IMR-90 (cell line): ENCODE data around the gene ROM1. TPM values are rescaled to one million over a fixed set of nuclear protein-coding genes. Genes with fewer than 3 reads are reported as not detected.
"Not testable (repeated sequence)": the region's sequence is repeated elsewhere in the genome, so short reads cannot be mapped to it uniquely, and the experiment has no call there.

Experiments used
- ATAC-seq: fragments of 200-7000 bp; cut with Tn5 transposase; 2 replicates; pipeline ENCODE4 v1.9.1; 2020; ENCODE audit warnings: low read depth, mild to moderate bottlenecking, moderate library complexity
- BruUV-seq: library from RNA; stranded (reverse); fragments of 400-500 nt; replicated peaks from 2 replicates; lab custom pipeline; 2021; lab: Mats Ljungman, UMichigan
- CTCF ChIA-PET: fragments of 300-600 bp; formaldehyde crosslinking; extraction: SDS; loops from one replicate; lab custom pipeline; 2021; ENCODE audit warnings: antibody characterized with exemption; lab: Yijun Ruan, JAX
- POLR2A ChIA-PET: fragments of 300-600 bp; sonication (Branson Sonifier 250); formaldehyde crosslinking; loops from one replicate; lab custom pipeline; 2022; ENCODE audit warnings: antibody characterized with exemption; ENCODE audit not compliant: unreplicated experiment; lab: Charles Lee
- DNase-seq: peaks from one replicate; pipeline ENCODE4 v3.0.0; 2013
- H2AFZ ChIP-seq: replicated peaks from 2 replicates; pipeline ENCODE3; 2013; ENCODE audit warnings: low read length, mild to moderate bottlenecking; ENCODE audit not compliant: poor library complexity
- H2AK5ac ChIP-seq: 2 replicates; pipeline ENCODE4 v1.6.1; 2013; ENCODE audit warnings: low read depth, low read length, inconsistent platforms
- H2AK9ac ChIP-seq: replicated peaks from 2 replicates; pipeline ENCODE3; 2013; ENCODE audit warnings: mild to moderate bottlenecking, low read depth, low read length, moderate library complexity; ENCODE audit not compliant: poor library complexity
- H2BK120ac ChIP-seq: 2 replicates; pipeline ENCODE4 v1.6.1; 2013; ENCODE audit warnings: low read depth, low read length, inconsistent platforms
- H2BK15ac ChIP-seq: 3 replicates; pipeline ENCODE4 v1.6.1; 2013; ENCODE audit warnings: low read depth, low read length, inconsistent platforms
- H2BK20ac ChIP-seq: 2 replicates; pipeline ENCODE4 v1.6.1; 2013; ENCODE audit warnings: low read depth, mild to moderate bottlenecking, inconsistent platforms, low read length, moderate library complexity
- H2BK5ac ChIP-seq: 2 replicates; pipeline ENCODE4 v1.6.1; 2013; ENCODE audit warnings: mild to moderate bottlenecking, low read depth, low read length, inconsistent platforms; ENCODE audit not compliant: poor library complexity, severe bottlenecking
- H3K14ac ChIP-seq: replicated peaks from 2 replicates; pipeline ENCODE4 v1.6.1; 2013; ENCODE audit warnings: low read depth, low read length, inconsistent platforms
- H3K18ac ChIP-seq: 2 replicates; pipeline ENCODE4 v1.6.1; 2013; ENCODE audit warnings: low read depth, low read length, control low read depth
- H3K23ac ChIP-seq: 2 replicates; pipeline ENCODE4 v1.6.1; 2013; ENCODE audit warnings: low read depth, low read length, inconsistent platforms
- H3K27ac ChIP-seq: 2 replicates; pipeline ENCODE4 v1.5.1; 2013; ENCODE audit warnings: mild to moderate bottlenecking, control low read depth, low read length; ENCODE audit not compliant: insufficient read depth
- H3K27me3 ChIP-seq: 2 replicates; pipeline ENCODE4 v1.6.1; 2013; ENCODE audit warnings: low read length; ENCODE audit not compliant: control insufficient read depth, insufficient read depth
- H3K36me3 ChIP-seq: 2 replicates; pipeline ENCODE4 v1.6.1; 2013; ENCODE audit warnings: low read length, mixed read lengths; ENCODE audit not compliant: control insufficient read depth, insufficient read depth
- H3K4ac ChIP-seq: 2 replicates; pipeline ENCODE4 v1.6.1; 2013; ENCODE audit warnings: low read depth, low read length, inconsistent platforms
- H3K4me1 ChIP-seq: 2 replicates; pipeline ENCODE4 v1.6.1; 2013; ENCODE audit warnings: low read length, mixed read lengths; ENCODE audit not compliant: control insufficient read depth, insufficient read depth
- H3K4me2 ChIP-seq: 2 replicates; pipeline ENCODE4 v1.6.1; 2013; ENCODE audit warnings: low read depth, mild to moderate bottlenecking, control low read depth, low read length, moderate library complexity
- H3K4me3 ChIP-seq: 2 replicates; pipeline ENCODE4 v1.5.1; 2013; ENCODE audit warnings: low read depth, mild to moderate bottlenecking, control low read depth, low read length, moderate library complexity; ENCODE audit not compliant: insufficient read depth
- H3K56ac ChIP-seq: 2 replicates; pipeline ENCODE4 v1.6.1; 2013; ENCODE audit warnings: low read length, inconsistent platforms; ENCODE audit not compliant: insufficient read depth; ENCODE audit errors: extremely low read depth
- H3K79me1 ChIP-seq, 2 experiments: 2 replicates each; pipeline ENCODE4 v1.6.1; 2013; ENCODE audit warnings: low read length in 2 of 2, inconsistent platforms in 1 of 2, low read depth in 1 of 2
- H3K9ac ChIP-seq: 2 replicates; pipeline ENCODE4 v1.6.1; 2013; ENCODE audit warnings: low read depth, low read length, control low read depth
- H3K9me1 ChIP-seq: 2 replicates; pipeline ENCODE4 v1.6.1; 2013; ENCODE audit warnings: low read length, inconsistent platforms; ENCODE audit not compliant: insufficient read depth
- H3K9me3 ChIP-seq: 2 replicates; pipeline ENCODE4 v1.6.1; 2013; ENCODE audit warnings: low read length; ENCODE audit not compliant: control insufficient read depth, insufficient read depth
- H4K20me1 ChIP-seq: 2 replicates; pipeline ENCODE4 v1.6.1; 2013; ENCODE audit warnings: low read length, inconsistent platforms; ENCODE audit not compliant: insufficient read depth
- H4K5ac ChIP-seq: 2 replicates; pipeline ENCODE4 v1.6.1; 2013; ENCODE audit warnings: mild to moderate bottlenecking, low read depth, low read length, control low read depth
- H4K8ac ChIP-seq, 2 experiments: 2 replicates each; pipeline ENCODE4 v1.6.1; 2013; ENCODE audit warnings: low read depth in 2 of 2, low read length in 2 of 2, control low read depth in 1 of 2, inconsistent platforms in 1 of 2
- H4K91ac ChIP-seq: 2 replicates; pipeline ENCODE4 v1.6.1; 2013; ENCODE audit warnings: low read depth, low read length, inconsistent platforms; ENCODE audit not compliant: insufficient read depth
- WGBS, 2 experiments: methylation state at CpG; one replicate each; pipeline versions ENCODE4 v1.1.5 to v1.1.7; 2013; ENCODE audit warnings: missing lambda C conversion rate in 2 of 2; ENCODE audit not compliant: insufficient read length in 1 of 2; ENCODE audit errors: extremely low coverage in 2 of 2; 5-methylcytosine and 5-hydroxymethylcytosine counted together
- dilution Hi-C: fragments of 300-500 bp; cut with HindIII; formaldehyde crosslinking; loops from one replicate; pipeline ENCODE4 v1.14.3; 2018; ENCODE audit warnings: low sequenced_read_pairs; ENCODE audit not compliant: unreplicated experiment
- in situ Hi-C: fragments of 300-500 bp; cut with MboI; formaldehyde crosslinking; loops from 3 replicates; pipeline ENCODE4 v1.14.3; 2019; ENCODE audit warnings: low sequenced_read_pairs, inconsistent platforms, mixed read lengths
- intact Hi-C: fragments of 100-400 bp; cut with micrococcal nuclease; formaldehyde crosslinking; loops from 2 replicates; pipeline ENCODE4 v1.10.0; 2022
- polyA plus RNA-seq, 3 experiments: library from polyadenylated mRNA; depleted of rRNA; stranded (reverse); fragments of >200 nt; gene quantifications; 2 replicates each; pipeline ENCODE4 v1.2.3, GENCODE V29; 2012; ENCODE audit warnings: low replicate concordance in 1 of 3
- total RNA-seq: library from RNA; depleted of rRNA; stranded (reverse); fragments of >200 nt; gene quantifications from 2 replicates; pipeline ENCODE4 v1.2.3, GENCODE V29; 2012

ROM1 gene
- total and polyA plus RNA-seq, 2 of the 4 experiments (the other 2 are of a cell fraction) = 2.2 to 2.5 TPM

- intact Hi-C loops, POLR2A ChIA-PET, ATAC-seq, BruUV-seq, H3K27me3 ChIP-seq, H4K20me1 ChIP-seq, H3K23ac ChIP-seq, H3K27ac ChIP-seq, H2BK15ac ChIP-seq, H2AFZ ChIP-seq, H2BK120ac ChIP-seq, H3K56ac ChIP-seq, H4K5ac ChIP-seq, H3K4me3 ChIP-seq, H4K91ac ChIP-seq, H2BK5ac ChIP-seq, H3K9me3 ChIP-seq, DNase-seq, H2AK5ac ChIP-seq, H3K4me1 ChIP-seq, CTCF ChIA-PET, H3K14ac ChIP-seq, H3K18ac ChIP-seq, in situ Hi-C loops, H3K4me2 ChIP-seq, H2AK9ac ChIP-seq, H2BK20ac ChIP-seq, H3K9ac ChIP-seq, dilution Hi-C loops, H3K9me1 ChIP-seq, H4K8ac ChIP-seq, H3K4ac ChIP-seq: not testable (repeated sequence)
- WGBS, 2 experiments = 100% methylated on average over 1 of the region's 4 CpGs; no CpG with 5 or more reads in 1 of the 2 experiments
- Histone ChIP-seq H3K79me1 (peaks cover 7 to 33% of the 10 kb centered on the region in 2 experiments), H3K36me3 (peaks cover 33% of the 10 kb centered on the region)
These were observed 31.3 kb upstream of the ROM1 start for GRCh38 chr11:62581735-62582134.

- H3K27ac ChIP-seq, intact Hi-C loops, H2AK5ac ChIP-seq, H3K4me1 ChIP-seq, H2BK120ac ChIP-seq, H2BK20ac ChIP-seq, H3K4ac ChIP-seq, H3K23ac ChIP-seq, POLR2A ChIA-PET, DNase-seq, H4K8ac ChIP-seq, H3K27me3 ChIP-seq, H2AK9ac ChIP-seq, H2BK5ac ChIP-seq, H2AFZ ChIP-seq, H3K14ac ChIP-seq, H3K9me1 ChIP-seq, H3K4me3 ChIP-seq, in situ Hi-C loops, dilution Hi-C loops, H3K9me3 ChIP-seq, H4K91ac ChIP-seq, CTCF ChIA-PET, H3K4me2 ChIP-seq, H3K18ac ChIP-seq, H3K9ac ChIP-seq, H3K56ac ChIP-seq, BruUV-seq, H4K20me1 ChIP-seq, H4K5ac ChIP-seq, ATAC-seq, H2BK15ac ChIP-seq: not testable (repeated sequence)
- 100% methylated on average over 1 of the region's 7 CpGs; no CpG with 5 or more reads in 1 of the 2 experiments for WGBS, 2 experiments
- Histone ChIP-seq H3K36me3 (peaks cover 22% of the 10 kb centered on the region), H3K79me1 (peaks cover 11 to 47% of the 10 kb centered on the region in 2 experiments)
These were observed 27.7 kb upstream of the ROM1 start for GRCh38 chr11:62585356-62585755.
